H1 (cell line): ENCODE results near the gene DUXB. TPM values are rescaled to one million over a fixed set of nuclear protein-coding genes. Genes with fewer than 3 reads are reported as not detected.

Source experiments
- ASH2L ChIP-seq: fragments of 200-600, 300-600 bp; sonication (generic); IDR thresholded peaks from one replicate; pipeline ENCODE4 v1.7.1; 2017; ENCODE audit warnings: low read length
- BACH1 ChIP-seq: IDR thresholded peaks from 2 replicates; pipeline ENCODE4 v1.6.1; 2012; ENCODE audit warnings: low read length, improper control_type of control experiment
- EZH2 ChIP-seq: fragments of 200-600 bp; sonication (generic); IDR thresholded peaks from 2 replicates; pipeline ENCODE4 v1.7.1; 2012; ENCODE audit warnings: low read depth, mild to moderate bottlenecking, moderate library complexity, low read length, inconsistent platforms; ENCODE audit not compliant: severe bottlenecking
- JUN ChIP-seq: IDR thresholded peaks from 2 replicates; pipeline ENCODE4 v1.6.1; 2011; ENCODE audit warnings: low read depth, mild to moderate bottlenecking, improper control_type of control experiment, low read length
- NRF1 ChIP-seq: IDR thresholded peaks from 2 replicates; pipeline ENCODE4 v1.6.1; 2011; ENCODE audit warnings: mild to moderate bottlenecking, low read depth, low read length, improper control_type of control experiment
- RAD21 ChIP-seq, 2 experiments: IDR thresholded peaks in 1 of 2; conservative IDR thresholded peaks in 1 of 2; 2 replicates each; pipeline ENCODE4 v1.6.1; 2011; ENCODE audit warnings: low read depth in 2 of 2, low read length in 2 of 2, improper control_type of control experiment in 1 of 2, inconsistent platforms in 1 of 2, mild to moderate bottlenecking in 1 of 2, moderate library complexity in 1 of 2
- SAP30 ChIP-seq: fragments of 300-600 bp; sonication (generic); IDR thresholded peaks from 2 replicates; pipeline ENCODE4 v1.7.1; 2012; ENCODE audit warnings: low read length, moderate library complexity, mild to moderate bottlenecking, inconsistent platforms; ENCODE audit not compliant: insufficient read depth, insufficient replicate concordance
- SIRT6 ChIP-seq: IDR thresholded peaks from one replicate; pipeline ENCODE4 v1.7.1; 2012; ENCODE audit warnings: low read length, inconsistent platforms
- polyA plus RNA-seq, 7 experiments: library from polyadenylated mRNA; depleted of rRNA in 3 of 7; stranded (reverse) in 5 of 7; unstranded in 2 of 7; fragments of >200 nt in 5 of 7; fragments of 200-250 nt in 2 of 7; gene quantifications; 1 replicate in 5 of 7; 2 replicates in 1 of 7; 4 replicates in 1 of 7; pipeline versions ENCODE4 v1.2.1 to v1.2.3, GENCODE V29; 2011 to 2013; ENCODE audit warnings: missing spikeins in 2 of 7, mixed read lengths in 2 of 7
- total RNA-seq: library from RNA; stranded (reverse); fragmentation: NEBNext Ultra II Directional; extraction: Animal tissue kit (Norgen Biotek cat#: 25700); gene quantifications from 2 replicates; pipeline ENCODE4 v1.2.1, GENCODE V29; 2021
- TF ChIP-seq, protein P1 (sequence below): fragments of 300-600 bp; sonication (generic); IDR thresholded peaks from 2 replicates; pipeline ENCODE4 v1.7.1; 2012; ENCODE audit warnings: low read length, moderate library complexity, mild to moderate bottlenecking, inconsistent platforms; ENCODE audit not compliant: insufficient replicate concordance
- TF ChIP-seq, protein P2 (sequence below): IDR thresholded peaks from 2 replicates; pipeline ENCODE4 v1.6.1; 2011; ENCODE audit warnings: low read length, improper control_type of control experiment

The DUXB gene
- total and polyA plus RNA-seq, 2 of the 8 experiments (the other 6 are each of a cell fraction or from before 2014, with no cell fraction given): not detected

DNA sequence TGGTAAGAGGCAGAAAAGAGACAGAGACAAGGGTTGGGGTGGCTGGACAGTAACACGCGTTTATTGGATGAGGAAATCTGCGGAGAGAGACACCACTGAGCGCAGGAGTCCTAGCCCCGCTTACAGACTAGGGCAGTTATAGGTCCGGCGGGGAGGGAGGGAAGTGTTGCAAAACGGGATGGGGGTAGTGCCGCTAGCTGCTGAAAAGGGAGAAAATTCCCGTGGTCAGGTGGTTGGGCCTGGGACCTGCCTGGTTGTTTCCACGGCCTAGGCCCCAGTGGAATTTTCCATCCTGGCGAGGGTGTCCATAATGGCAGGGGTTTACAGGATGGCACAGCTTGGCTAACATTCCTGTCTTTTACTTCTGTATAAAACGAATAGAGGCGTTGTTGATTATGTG lies 19.0 kb downstream of the DUXB start (continued):
- TF ChIP-seq, protein P1, sequence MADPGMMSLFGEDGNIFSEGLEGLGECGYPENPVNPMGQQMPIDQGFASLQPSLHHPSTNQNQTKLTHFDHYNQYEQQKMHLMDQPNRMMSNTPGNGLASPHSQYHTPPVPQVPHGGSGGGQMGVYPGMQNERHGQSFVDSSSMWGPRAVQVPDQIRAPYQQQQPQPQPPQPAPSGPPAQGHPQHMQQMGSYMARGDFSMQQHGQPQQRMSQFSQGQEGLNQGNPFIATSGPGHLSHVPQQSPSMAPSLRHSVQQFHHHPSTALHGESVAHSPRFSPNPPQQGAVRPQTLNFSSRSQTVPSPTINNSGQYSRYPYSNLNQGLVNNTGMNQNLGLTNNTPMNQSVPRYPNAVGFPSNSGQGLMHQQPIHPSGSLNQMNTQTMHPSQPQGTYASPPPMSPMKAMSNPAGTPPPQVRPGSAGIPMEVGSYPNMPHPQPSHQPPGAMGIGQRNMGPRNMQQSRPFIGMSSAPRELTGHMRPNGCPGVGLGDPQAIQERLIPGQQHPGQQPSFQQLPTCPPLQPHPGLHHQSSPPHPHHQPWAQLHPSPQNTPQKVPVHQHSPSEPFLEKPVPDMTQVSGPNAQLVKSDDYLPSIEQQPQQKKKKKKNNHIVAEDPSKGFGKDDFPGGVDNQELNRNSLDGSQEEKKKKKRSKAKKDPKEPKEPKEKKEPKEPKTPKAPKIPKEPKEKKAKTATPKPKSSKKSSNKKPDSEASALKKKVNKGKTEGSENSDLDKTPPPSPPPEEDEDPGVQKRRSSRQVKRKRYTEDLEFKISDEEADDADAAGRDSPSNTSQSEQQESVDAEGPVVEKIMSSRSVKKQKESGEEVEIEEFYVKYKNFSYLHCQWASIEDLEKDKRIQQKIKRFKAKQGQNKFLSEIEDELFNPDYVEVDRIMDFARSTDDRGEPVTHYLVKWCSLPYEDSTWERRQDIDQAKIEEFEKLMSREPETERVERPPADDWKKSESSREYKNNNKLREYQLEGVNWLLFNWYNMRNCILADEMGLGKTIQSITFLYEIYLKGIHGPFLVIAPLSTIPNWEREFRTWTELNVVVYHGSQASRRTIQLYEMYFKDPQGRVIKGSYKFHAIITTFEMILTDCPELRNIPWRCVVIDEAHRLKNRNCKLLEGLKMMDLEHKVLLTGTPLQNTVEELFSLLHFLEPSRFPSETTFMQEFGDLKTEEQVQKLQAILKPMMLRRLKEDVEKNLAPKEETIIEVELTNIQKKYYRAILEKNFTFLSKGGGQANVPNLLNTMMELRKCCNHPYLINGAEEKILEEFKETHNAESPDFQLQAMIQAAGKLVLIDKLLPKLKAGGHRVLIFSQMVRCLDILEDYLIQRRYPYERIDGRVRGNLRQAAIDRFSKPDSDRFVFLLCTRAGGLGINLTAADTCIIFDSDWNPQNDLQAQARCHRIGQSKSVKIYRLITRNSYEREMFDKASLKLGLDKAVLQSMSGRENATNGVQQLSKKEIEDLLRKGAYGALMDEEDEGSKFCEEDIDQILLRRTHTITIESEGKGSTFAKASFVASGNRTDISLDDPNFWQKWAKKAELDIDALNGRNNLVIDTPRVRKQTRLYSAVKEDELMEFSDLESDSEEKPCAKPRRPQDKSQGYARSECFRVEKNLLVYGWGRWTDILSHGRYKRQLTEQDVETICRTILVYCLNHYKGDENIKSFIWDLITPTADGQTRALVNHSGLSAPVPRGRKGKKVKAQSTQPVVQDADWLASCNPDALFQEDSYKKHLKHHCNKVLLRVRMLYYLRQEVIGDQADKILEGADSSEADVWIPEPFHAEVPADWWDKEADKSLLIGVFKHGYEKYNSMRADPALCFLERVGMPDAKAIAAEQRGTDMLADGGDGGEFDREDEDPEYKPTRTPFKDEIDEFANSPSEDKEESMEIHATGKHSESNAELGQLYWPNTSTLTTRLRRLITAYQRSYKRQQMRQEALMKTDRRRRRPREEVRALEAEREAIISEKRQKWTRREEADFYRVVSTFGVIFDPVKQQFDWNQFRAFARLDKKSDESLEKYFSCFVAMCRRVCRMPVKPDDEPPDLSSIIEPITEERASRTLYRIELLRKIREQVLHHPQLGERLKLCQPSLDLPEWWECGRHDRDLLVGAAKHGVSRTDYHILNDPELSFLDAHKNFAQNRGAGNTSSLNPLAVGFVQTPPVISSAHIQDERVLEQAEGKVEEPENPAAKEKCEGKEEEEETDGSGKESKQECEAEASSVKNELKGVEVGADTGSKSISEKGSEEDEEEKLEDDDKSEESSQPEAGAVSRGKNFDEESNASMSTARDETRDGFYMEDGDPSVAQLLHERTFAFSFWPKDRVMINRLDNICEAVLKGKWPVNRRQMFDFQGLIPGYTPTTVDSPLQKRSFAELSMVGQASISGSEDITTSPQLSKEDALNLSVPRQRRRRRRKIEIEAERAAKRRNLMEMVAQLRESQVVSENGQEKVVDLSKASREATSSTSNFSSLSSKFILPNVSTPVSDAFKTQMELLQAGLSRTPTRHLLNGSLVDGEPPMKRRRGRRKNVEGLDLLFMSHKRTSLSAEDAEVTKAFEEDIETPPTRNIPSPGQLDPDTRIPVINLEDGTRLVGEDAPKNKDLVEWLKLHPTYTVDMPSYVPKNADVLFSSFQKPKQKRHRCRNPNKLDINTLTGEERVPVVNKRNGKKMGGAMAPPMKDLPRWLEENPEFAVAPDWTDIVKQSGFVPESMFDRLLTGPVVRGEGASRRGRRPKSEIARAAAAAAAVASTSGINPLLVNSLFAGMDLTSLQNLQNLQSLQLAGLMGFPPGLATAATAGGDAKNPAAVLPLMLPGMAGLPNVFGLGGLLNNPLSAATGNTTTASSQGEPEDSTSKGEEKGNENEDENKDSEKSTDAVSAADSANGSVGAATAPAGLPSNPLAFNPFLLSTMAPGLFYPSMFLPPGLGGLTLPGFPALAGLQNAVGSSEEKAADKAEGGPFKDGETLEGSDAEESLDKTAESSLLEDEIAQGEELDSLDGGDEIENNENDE: no peak
- no peak for TF ChIP-seq RAD21 (IDR thresholded peaks at IDR 0.05 in 1 of 2, conservative IDR thresholded peaks at IDR 0.05 in 1 of 2; ENCODE audit: low read depth in 2 of 2, low read length in 2 of 2)
- TF ChIP-seq NRF1: no peak
- TF ChIP-seq ASH2L: no peak
- TF ChIP-seq SIRT6: no peak
- TF ChIP-seq JUN: no peak
- TF ChIP-seq SAP30: no peak
- TF ChIP-seq EZH2: no peak
- TF ChIP-seq, protein P2, sequence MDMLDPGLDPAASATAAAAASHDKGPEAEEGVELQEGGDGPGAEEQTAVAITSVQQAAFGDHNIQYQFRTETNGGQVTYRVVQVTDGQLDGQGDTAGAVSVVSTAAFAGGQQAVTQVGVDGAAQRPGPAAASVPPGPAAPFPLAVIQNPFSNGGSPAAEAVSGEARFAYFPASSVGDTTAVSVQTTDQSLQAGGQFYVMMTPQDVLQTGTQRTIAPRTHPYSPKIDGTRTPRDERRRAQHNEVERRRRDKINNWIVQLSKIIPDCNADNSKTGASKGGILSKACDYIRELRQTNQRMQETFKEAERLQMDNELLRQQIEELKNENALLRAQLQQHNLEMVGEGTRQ: no peak
- no peak for TF ChIP-seq BACH1
